ENCODE measurements around the gene GAB1. TPM values are rescaled to one million over a fixed set of nuclear protein-coding genes. Genes with fewer than 3 reads are reported as not detected.

The GAB1 gene
- total RNA-seq, 2 donors from 2014 or later = 28.3 to 33.3 TPM

GRCh38 chr4:143289370-143289769 lies 47.3 kb upstream of the GAB1 start:
- Histone ChIP-seq H3K9ac (ENCODE audit: extremely low read depth, low read length, poor library complexity, severe bottlenecking) (no peak overlapping the region), H3K4me3 (ENCODE audit: low read length) (no peak overlapping the region), H3K9me3 (ENCODE audit: control insufficient read depth, low read length) (no peaks in the 10 kb centered on the region), H3K4me1 (ENCODE audit: control insufficient read depth, insufficient read depth, low read length) (no peaks in the 10 kb centered on the region), H3K27ac (ENCODE audit: low read depth, low read length) (no peak overlapping the region), H3K27me3 (ENCODE audit: control insufficient read depth, insufficient read depth, low read length, poor library complexity, severe bottlenecking) (no peaks in the 10 kb centered on the region), H3K36me3 (ENCODE audit: control insufficient read depth, insufficient read depth, low read length) (no peaks in the 10 kb centered on the region)
- H3K36me3 Mint-ChIP-seq (ENCODE audit: low read depth) = no peaks in the 10 kb centered on the region
- no peak for TF ChIP-seq CTCF (conservative IDR thresholded peaks at IDR 0.05)
- no peak for DNase-seq
- no peaks in the 10 kb centered on the region for H3K27me3 Mint-ChIP-seq (ENCODE audit: insufficient read depth)
- H3K9me3 Mint-ChIP-seq = no peaks in the 10 kb centered on the region
- H3K4me3 Mint-ChIP-seq = no peak overlapping the region
- H3K4me1 Mint-ChIP-seq = peaks cover 3% of the 10 kb centered on the region
- no peak overlapping the region for H3K27ac Mint-ChIP-seq

GRCh38 chr4:143291314-143291713 lies 45.4 kb upstream of the GAB1 start:
- Histone ChIP-seq H3K4me3 (ENCODE audit: low read length) (no peak overlapping the region), H3K9me3 (ENCODE audit: control insufficient read depth, low read length) (no peaks in the 10 kb centered on the region), H3K27ac (ENCODE audit: low read depth, low read length) (no peak overlapping the region), H3K27me3 (ENCODE audit: control insufficient read depth, insufficient read depth, low read length, poor library complexity, severe bottlenecking) (no peaks in the 10 kb centered on the region), H3K36me3 (ENCODE audit: control insufficient read depth, insufficient read depth, low read length) (no peaks in the 10 kb centered on the region), H3K9ac (ENCODE audit: extremely low read depth, low read length, poor library complexity, severe bottlenecking) (no peak overlapping the region), H3K4me1 (ENCODE audit: control insufficient read depth, insufficient read depth, low read length) (no peaks in the 10 kb centered on the region)
- no peak for DNase-seq
- TF ChIP-seq CTCF (conservative IDR thresholded peaks at IDR 0.05) = no peak
- Mint-ChIP-seq H3K4me1 (peaks cover 3% of the 10 kb centered on the region), H3K4me3 (no peak overlapping the region), H3K9me3 (no peaks in the 10 kb centered on the region), H3K36me3 (ENCODE audit: low read depth) (no peaks in the 10 kb centered on the region), H3K27ac (no peak overlapping the region), H3K27me3 (ENCODE audit: insufficient read depth) (no peaks in the 10 kb centered on the region)

GRCh38 chr4:143292858-143293257 lies 43.8 kb upstream of the GAB1 start:
- no peaks in the 10 kb centered on the region for H3K27me3 Mint-ChIP-seq (ENCODE audit: insufficient read depth)
- WGBS, 2 experiments (ENCODE audit: insufficient coverage in 1 of 2, insufficient read length in 1 of 2) = 83 to 85% methylated on average over 1 of the region's 1 CpG
- Histone ChIP-seq H3K36me3 (ENCODE audit: control insufficient read depth, insufficient read depth, low read length) (no peaks in the 10 kb centered on the region), H3K27me3 (ENCODE audit: control insufficient read depth, insufficient read depth, low read length, poor library complexity, severe bottlenecking) (no peaks in the 10 kb centered on the region), H3K4me3 (ENCODE audit: low read length) (no peak overlapping the region), H3K9me3 (ENCODE audit: control insufficient read depth, low read length) (no peaks in the 10 kb centered on the region), H3K4me1 (ENCODE audit: control insufficient read depth, insufficient read depth, low read length) (no peaks in the 10 kb centered on the region), H3K27ac (ENCODE audit: low read depth, low read length) (no peak overlapping the region), H3K9ac (ENCODE audit: extremely low read depth, low read length, poor library complexity, severe bottlenecking) (no peak overlapping the region)
- H3K27ac Mint-ChIP-seq = no peak overlapping the region
- H3K4me3 Mint-ChIP-seq = no peak overlapping the region
- DNase-seq = no peak
- TF ChIP-seq CTCF (conservative IDR thresholded peaks at IDR 0.05) = no peak
- no peaks in the 10 kb centered on the region for H3K4me1 Mint-ChIP-seq
- no peaks in the 10 kb centered on the region for H3K9me3 Mint-ChIP-seq
- no peaks in the 10 kb centered on the region for H3K36me3 Mint-ChIP-seq (ENCODE audit: low read depth)

Data from endodermal cell (in vitro differentiated cells).